GM12878 (cell line): ENCODE measurements around the gene IL3RA. TPM values are rescaled to one million over a fixed set of nuclear protein-coding genes. Genes with fewer than 3 reads are reported as not detected.

ENCODE experiments used
- ATAC-seq: fragments of 200-7000 bp; cut with Tn5 transposase; 3 replicates; pipeline ENCODE4 v1.9.1; 2020; ENCODE audit warnings: mild to moderate bottlenecking, moderate library complexity
- BruUV-seq: library from RNA; stranded (reverse); fragments of 400-500 nt; replicated peaks from 2 replicates; lab custom pipeline; 2021; lab: Mats Ljungman, UMichigan
- CTCF ChIA-PET: fragments of 300-600 bp; sonication (Branson Sonifier 250); formaldehyde crosslinking; extraction: SDS; loops from one replicate; lab custom pipeline; 2021; ENCODE audit warnings: inconsistent platforms; lab: Yijun Ruan, JAX
- POLR2A ChIA-PET: fragments of 350-600 bp; formaldehyde crosslinking; extraction: SDS; loops from one replicate; lab custom pipeline; 2021; ENCODE audit warnings: inconsistent platforms; lab: Charles Lee
- RAD21 ChIA-PET: fragments of 300-600 bp; sonication (Branson Sonifier 250); formaldehyde crosslinking; loops from one replicate; lab custom pipeline; 2023; ENCODE audit warnings: antibody characterized with exemption; ENCODE audit not compliant: unreplicated experiment; lab: Charles Lee
- SMC1A ChIA-PET: fragments of 300-600 bp; sonication (Branson Sonifier 250); formaldehyde crosslinking; loops from one replicate; lab custom pipeline; 2023; ENCODE audit not compliant: unreplicated experiment, uncharacterized antibody; lab: Charles Lee
- DNase-seq: peaks from one replicate; pipeline ENCODE4 v3.0.0-alpha.2; 2011; ENCODE audit warnings: low read depth, low spot score
- FAIRE-seq: peaks from 3 replicates; lab custom pipeline; 2011; peaks lifted over from hg19 to GRCh38; lab: Jason Lieb, UNC
- H2AFZ ChIP-seq: 2 replicates; pipeline ENCODE4 v1.6.0; 2011; ENCODE audit warnings: low read depth, low read length, control low read depth; ENCODE audit not compliant: control insufficient read depth
- H3K27ac ChIP-seq: 2 replicates; pipeline ENCODE4 v1.5.1; 2011; ENCODE audit warnings: control low read depth; ENCODE audit not compliant: control insufficient read depth, insufficient read depth
- H3K27me3 ChIP-seq, 2 experiments: replicated peaks in 1 of 2; 2 replicates each; pipeline versions ENCODE4 v1.6.0 to v1.6.1; 2011; ENCODE audit warnings: low read length in 1 of 2; ENCODE audit not compliant: control insufficient read depth in 2 of 2, insufficient read depth in 2 of 2
- H3K36me3 ChIP-seq, 2 experiments: 2 replicates each; pipeline ENCODE4 v1.5.1; 2011; ENCODE audit warnings: low read length in 1 of 2; ENCODE audit not compliant: control insufficient read depth in 2 of 2, insufficient read depth in 2 of 2
- H3K4me1 ChIP-seq: 2 replicates; pipeline ENCODE4 v1.6.1; 2011; ENCODE audit warnings: mild to moderate bottlenecking, low read length, moderate library complexity, mixed read lengths; ENCODE audit not compliant: control insufficient read depth, insufficient read depth
- H3K4me2 ChIP-seq: 2 replicates; pipeline ENCODE4 v1.6.0; 2011; ENCODE audit warnings: control low read depth; ENCODE audit not compliant: control insufficient read depth, insufficient read depth
- H3K4me3 ChIP-seq: fragments of 200-600 bp; sonication (generic); 2 replicates; pipeline ENCODE4 v1.5.1; 2016
- H3K79me2 ChIP-seq: 2 replicates; pipeline ENCODE4 v1.6.0; 2011; ENCODE audit warnings: low read length; ENCODE audit not compliant: control insufficient read depth, insufficient read depth
- H3K9ac ChIP-seq: 2 replicates; pipeline ENCODE4 v1.8.0; 2011; ENCODE audit warnings: low read length, control low read depth, mixed read lengths; ENCODE audit not compliant: control insufficient read depth, insufficient read depth
- H3K9me3 ChIP-seq: replicated peaks from 3 replicates; pipeline ENCODE4 v1.5.1; 2011; ENCODE audit warnings: mild to moderate bottlenecking, low read length; ENCODE audit not compliant: control insufficient read depth, insufficient read depth
- H4K20me1 ChIP-seq: 2 replicates; pipeline ENCODE4 v1.6.0; 2011; ENCODE audit not compliant: control insufficient read depth, insufficient read depth
- CREB1 ChIP-seq: IDR thresholded peaks from 2 replicates; pipeline ENCODE4 v1.6.1; 2012; ENCODE audit warnings: low read depth, mild to moderate bottlenecking, inconsistent platforms
- EZH2 ChIP-seq: IDR thresholded peaks from 2 replicates; pipeline ENCODE4 v1.6.1; 2012; ENCODE audit warnings: low read depth, mild to moderate bottlenecking, control low read depth, inconsistent platforms, low read length, borderline replicate concordance; ENCODE audit not compliant: control insufficient read depth
- FOS ChIP-seq: IDR thresholded peaks from 3 replicates; pipeline ENCODE4 v1.6.1; 2011; ENCODE audit warnings: borderline replicate concordance; ENCODE audit not compliant: insufficient read length; ENCODE audit errors: extremely low read depth
- JUND ChIP-seq: IDR thresholded peaks from 2 replicates; pipeline ENCODE4 v1.6.1; 2012; ENCODE audit warnings: low read depth, mild to moderate bottlenecking, low read length, improper control_type of control experiment, moderate library complexity
- LARP7 ChIP-seq: fragments of 450-650 bp; IDR thresholded peaks from 2 replicates; pipeline ENCODE4 v1.6.1; 2017; ENCODE audit warnings: mild to moderate bottlenecking
- PAX8 ChIP-seq: fragments of 450-650 bp; IDR thresholded peaks from 2 replicates; pipeline ENCODE4 v1.6.1; 2017; ENCODE audit warnings: mild to moderate bottlenecking, moderate library complexity
- POLR2AphosphoS2 ChIP-seq: IDR thresholded peaks from 2 replicates; pipeline ENCODE4 v1.6.1; 2011; ENCODE audit warnings: low read depth, mild to moderate bottlenecking, low read length, improper control_type of control experiment, moderate library complexity
- SMARCA5 ChIP-seq: fragments of 450-650 bp; IDR thresholded peaks from 2 replicates; pipeline ENCODE4 v1.6.1; 2017; ENCODE audit warnings: mild to moderate bottlenecking
- SMC3 ChIP-seq: IDR thresholded peaks from 2 replicates; pipeline ENCODE4 v1.6.1; 2011; ENCODE audit warnings: low read length, improper control_type of control experiment, borderline replicate concordance
- TBL1XR1 ChIP-seq: IDR thresholded peaks from 2 replicates; pipeline ENCODE4 v1.6.1; 2012; ENCODE audit warnings: low read depth, low read length, improper control_type of control experiment
- TCF3 ChIP-seq: IDR thresholded peaks from 2 replicates; pipeline ENCODE4 v1.6.1; 2012; ENCODE audit warnings: low read depth, mild to moderate bottlenecking, low read length, borderline replicate concordance; ENCODE audit not compliant: insufficient read depth
- ZBTB11 ChIP-seq: fragments of 450-650 bp; formaldehyde crosslinking; IDR thresholded peaks from 2 replicates; pipeline ENCODE4 v1.5.0; 2022; ENCODE audit warnings: mild to moderate bottlenecking, missing genetic modification characterization
- ZNF207 ChIP-seq: fragments of 450-650 bp; IDR thresholded peaks from 2 replicates; pipeline ENCODE4 v1.6.1; 2014; ENCODE audit warnings: antibody characterized with exemption, mild to moderate bottlenecking, borderline replicate concordance
- ZNF622 ChIP-seq: fragments of 450-650 bp; IDR thresholded peaks from 2 replicates; pipeline ENCODE4 v1.6.1; 2017; ENCODE audit warnings: mild to moderate bottlenecking, inconsistent platforms
- WGBS: methylation state at CpG from one replicate; pipeline ENCODE4 v1.1.6; 2016; ENCODE audit warnings: low lambda C conversion rate; ENCODE audit not compliant: insufficient replicate concordance, insufficient coverage; ENCODE audit errors: missing lambda C conversion rate; 5-methylcytosine and 5-hydroxymethylcytosine counted together
- in situ Hi-C: fragments of 300-500 bp; cut with MboI; formaldehyde crosslinking; loops from 9 replicates; pipeline ENCODE4 v1.14.3; 2018; ENCODE audit warnings: mixed read lengths
- intact Hi-C: fragments of 100-400 bp; cut with micrococcal nuclease; formaldehyde crosslinking; loops from one replicate; pipeline ENCODE4 v1.14.2; 2022; ENCODE audit not compliant: unreplicated experiment
- polyA plus RNA-seq, 11 experiments: library from polyadenylated mRNA; depleted of rRNA in 4 of 11; unstranded in 6 of 11; stranded (reverse) in 5 of 11; fragments of >200 nt; fragmentation: Nextera tagmentation in 4 of 11; fragmentation: Illumina TruSeq in 1 of 11; extraction: Ambion mirVana in 4 of 11; extraction: Trizol in 1 of 11; gene quantifications; 1 replicate in 1 of 11; 2 replicates in 10 of 11; pipeline versions ENCODE4 v1.2.1 to v1.2.3, GENCODE V29; 2011 to 2016; ENCODE audit warnings: inconsistent platforms in 2 of 11, missing spikeins in 2 of 11, low read depth in 1 of 11
- total RNA-seq, 4 experiments: library from RNA; depleted of rRNA in 3 of 4; stranded (reverse); fragments of >200 nt in 3 of 4; fragmentation: Illumina TruSeq in 1 of 4; extraction: Trizol in 1 of 4; gene quantifications; 2 replicates each; pipeline versions ENCODE4 v1.2.1 to v1.2.3, GENCODE V29; 2013 to 2021
- TF ChIP-seq, protein P1 (sequence below): fragments of 450-650 bp; IDR thresholded peaks from 2 replicates; pipeline ENCODE4 v1.6.1; 2014; ENCODE audit warnings: mild to moderate bottlenecking
- TF ChIP-seq, protein P2 (sequence below): fragments of 450-650 bp; formaldehyde crosslinking; IDR thresholded peaks from 2 replicates; pipeline ENCODE4 v1.4.0; 2020; ENCODE audit warnings: mild to moderate bottlenecking, moderate library complexity

IL3RA gene
- total and polyA plus RNA-seq, 10 of the 15 experiments (the other 5 are each of a cell fraction or from before 2014, with no cell fraction given) = 2.1 to 31.1 (median 17.9) TPM

DNA sequence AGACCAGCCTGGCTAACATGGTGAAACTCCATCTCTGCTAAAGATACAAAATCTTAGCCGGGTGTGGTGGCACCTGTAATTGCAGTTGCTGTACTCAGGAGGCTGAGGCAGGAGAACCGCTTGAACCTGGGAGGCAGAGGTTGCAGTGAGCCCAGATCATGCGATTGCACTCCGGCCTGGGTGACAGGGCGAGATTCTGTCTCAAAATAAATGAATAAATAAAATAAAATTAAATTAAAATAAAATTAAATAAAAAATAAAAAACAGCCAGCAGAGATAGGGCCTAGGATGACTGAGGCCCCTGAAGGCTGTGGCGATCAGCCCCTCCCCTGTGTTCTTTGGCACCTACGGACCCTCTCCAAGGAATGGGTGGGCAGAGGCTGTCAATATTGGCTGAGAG lies 22.8 kb upstream of the IL3RA start:
- no peak overlapping the region for H3K4me3 ChIP-seq
- DNase-seq (no peak), FAIRE-seq (no peak), ATAC-seq (no peak)
- H3K27me3 ChIP-seq = no peaks in the 10 kb centered on the region
- H3K9me3 ChIP-seq = no peaks in the 10 kb centered on the region
- H3K9ac ChIP-seq = no peak overlapping the region
- no peaks in the 10 kb centered on the region; the same call in 1 of the 2 replicates for H3K4me1 ChIP-seq
- in situ Hi-C loops = no loop called here
- SMC1A ChIA-PET = no interaction called here
- no peak overlapping the region for H2AFZ ChIP-seq
- H4K20me1 ChIP-seq = no peaks in the 10 kb centered on the region
- intact Hi-C loops = no loop called here
- no peak overlapping the region for H3K27ac ChIP-seq
- TF ChIP-seq ZNF207 (no peak), TBL1XR1 (no peak), POLR2AphosphoS2 (no peak), PAX8 (no peak), EZH2 (no peak), LARP7 (no peak), ZNF622 (no peak), JUND (no peak), TCF3 (no peak), FOS (no peak), SMC3 (no peak), CREB1 (no peak), SMARCA5 (no peak), ZBTB11 (no peak)
- TF ChIP-seq, protein P1, sequence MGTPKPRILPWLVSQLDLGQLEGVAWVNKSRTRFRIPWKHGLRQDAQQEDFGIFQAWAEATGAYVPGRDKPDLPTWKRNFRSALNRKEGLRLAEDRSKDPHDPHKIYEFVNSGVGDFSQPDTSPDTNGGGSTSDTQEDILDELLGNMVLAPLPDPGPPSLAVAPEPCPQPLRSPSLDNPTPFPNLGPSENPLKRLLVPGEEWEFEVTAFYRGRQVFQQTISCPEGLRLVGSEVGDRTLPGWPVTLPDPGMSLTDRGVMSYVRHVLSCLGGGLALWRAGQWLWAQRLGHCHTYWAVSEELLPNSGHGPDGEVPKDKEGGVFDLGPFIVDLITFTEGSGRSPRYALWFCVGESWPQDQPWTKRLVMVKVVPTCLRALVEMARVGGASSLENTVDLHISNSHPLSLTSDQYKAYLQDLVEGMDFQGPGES = no peak
- TF ChIP-seq, protein P2, sequence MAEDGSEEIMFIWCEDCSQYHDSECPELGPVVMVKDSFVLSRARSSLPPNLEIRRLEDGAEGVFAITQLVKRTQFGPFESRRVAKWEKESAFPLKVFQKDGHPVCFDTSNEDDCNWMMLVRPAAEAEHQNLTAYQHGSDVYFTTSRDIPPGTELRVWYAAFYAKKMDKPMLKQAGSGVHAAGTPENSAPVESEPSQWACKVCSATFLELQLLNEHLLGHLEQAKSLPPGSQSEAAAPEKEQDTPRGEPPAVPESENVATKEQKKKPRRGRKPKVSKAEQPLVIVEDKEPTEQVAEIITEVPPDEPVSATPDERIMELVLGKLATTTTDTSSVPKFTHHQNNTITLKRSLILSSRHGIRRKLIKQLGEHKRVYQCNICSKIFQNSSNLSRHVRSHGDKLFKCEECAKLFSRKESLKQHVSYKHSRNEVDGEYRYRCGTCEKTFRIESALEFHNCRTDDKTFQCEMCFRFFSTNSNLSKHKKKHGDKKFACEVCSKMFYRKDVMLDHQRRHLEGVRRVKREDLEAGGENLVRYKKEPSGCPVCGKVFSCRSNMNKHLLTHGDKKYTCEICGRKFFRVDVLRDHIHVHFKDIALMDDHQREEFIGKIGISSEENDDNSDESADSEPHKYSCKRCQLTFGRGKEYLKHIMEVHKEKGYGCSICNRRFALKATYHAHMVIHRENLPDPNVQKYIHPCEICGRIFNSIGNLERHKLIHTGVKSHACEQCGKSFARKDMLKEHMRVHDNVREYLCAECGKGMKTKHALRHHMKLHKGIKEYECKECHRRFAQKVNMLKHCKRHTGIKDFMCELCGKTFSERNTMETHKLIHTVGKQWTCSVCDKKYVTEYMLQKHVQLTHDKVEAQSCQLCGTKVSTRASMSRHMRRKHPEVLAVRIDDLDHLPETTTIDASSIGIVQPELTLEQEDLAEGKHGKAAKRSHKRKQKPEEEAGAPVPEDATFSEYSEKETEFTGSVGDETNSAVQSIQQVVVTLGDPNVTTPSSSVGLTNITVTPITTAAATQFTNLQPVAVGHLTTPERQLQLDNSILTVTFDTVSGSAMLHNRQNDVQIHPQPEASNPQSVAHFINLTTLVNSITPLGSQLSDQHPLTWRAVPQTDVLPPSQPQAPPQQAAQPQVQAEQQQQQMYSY (CRISPR knock-in tag) = no peak
- H3K79me2 ChIP-seq = no peaks in the 10 kb centered on the region
- no TSS peak for BruUV-seq
- H3K4me2 ChIP-seq = no peak overlapping the region
- 39% methylated on average over 7 of the region's 7 CpGs for WGBS
- CTCF ChIA-PET = no interaction called here
- RAD21 ChIA-PET = no interaction called here
- no peaks in the 10 kb centered on the region for H3K36me3 ChIP-seq
- POLR2A ChIA-PET = no interaction called here
